ENCODE data around the gene ZFP57. TPM values are rescaled to one million over a fixed set of nuclear protein-coding genes. Genes with fewer than 3 reads are reported as not detected.

ZFP57 gene
- total RNA-seq, 1 donor from 2014 or later = 0.50 TPM

DNA sequence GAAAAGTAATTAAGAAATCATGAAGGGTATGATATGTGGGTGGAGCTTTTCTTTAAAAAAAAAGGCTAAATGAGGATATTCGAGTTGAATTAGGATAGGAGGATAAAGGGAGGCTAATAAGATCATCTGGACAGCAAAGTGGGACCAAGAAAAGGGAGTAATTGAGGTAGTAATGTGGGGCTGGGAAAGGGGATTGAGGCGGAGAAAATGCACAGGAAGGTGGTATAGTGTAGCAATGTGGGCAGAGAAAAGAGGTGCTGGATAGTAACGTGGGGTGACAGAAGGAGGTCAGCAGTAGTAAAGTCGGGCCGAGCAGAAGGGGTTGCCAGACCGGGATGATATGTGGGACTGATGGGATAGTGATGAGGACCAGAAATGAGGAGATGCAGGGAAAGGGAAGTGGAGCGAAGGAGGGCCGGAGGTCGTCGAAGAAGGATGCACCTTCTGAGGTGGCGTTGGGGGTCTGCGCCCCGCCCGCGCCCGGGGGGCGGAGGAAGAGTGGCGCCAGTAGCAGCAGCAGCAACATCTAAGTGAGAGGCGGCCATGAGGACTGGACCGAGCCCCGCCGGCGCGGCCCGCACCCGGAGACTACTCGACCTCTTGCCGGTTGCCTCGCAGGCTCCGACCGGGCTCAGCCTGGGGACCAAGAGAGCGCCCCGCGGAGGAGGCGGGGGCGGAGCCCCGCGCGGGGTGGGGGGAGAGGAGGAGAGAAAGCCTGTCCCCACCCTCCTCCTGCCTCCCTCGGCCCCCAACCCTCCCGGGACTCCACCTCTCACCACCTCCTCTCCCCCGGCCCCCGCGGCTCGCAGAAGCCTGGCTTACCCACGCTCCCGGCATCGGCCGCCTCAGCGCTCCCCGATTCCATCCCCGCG, 48.9 kb downstream of the ZFP57 start:
- Histone ChIP-seq H3K79me2 (ENCODE audit: insufficient read depth, low read length) (peaks cover 10% of the 10 kb centered on the region), H3K9ac (ENCODE audit: low read length) (peak overlapping the region; percentile 82), H3K27me3 (ENCODE audit: insufficient read depth, low read length) (no peaks in the 10 kb centered on the region), H3K4me3 (ENCODE audit: insufficient read depth, low read depth, low read length) (peak overlapping the region; percentile 79), H3K9me3 (ENCODE audit: insufficient read depth, low read depth, low read length) (no peaks in the 10 kb centered on the region), H2AFZ (ENCODE audit: low read depth, low read length) (peak overlapping the region; percentile 91), H3K36me3 (ENCODE audit: insufficient read depth, low read length) (no peaks in the 10 kb centered on the region), H3K27ac (ENCODE audit: low read depth, low read length) (peak overlapping the region; percentile 12), H4K20me1 (ENCODE audit: insufficient read depth, low read length) (peaks cover 18% of the 10 kb centered on the region), H3K4me2 (ENCODE audit: low read length) (peak overlapping the region; percentile 100), H3K4me1 (ENCODE audit: insufficient read depth, low read length) (peaks cover 32% of the 10 kb centered on the region)
- Mint-ChIP-seq H3K27ac (ENCODE audit: unreplicated experiment) (peak overlapping the region; percentile 50), H3K27me3 (ENCODE audit: low read depth, unreplicated experiment) (no peaks in the 10 kb centered on the region), H3K4me1 (ENCODE audit: low read depth, unreplicated experiment) (peaks cover 25% of the 10 kb centered on the region), H3K36me3 (ENCODE audit: low read depth, unreplicated experiment) (no peaks in the 10 kb centered on the region), H3K4me3 (ENCODE audit: unreplicated experiment) (peak overlapping the region; percentile 86), H3K9me3 (ENCODE audit: unreplicated experiment) (no peaks in the 10 kb centered on the region)
- DNase-seq (ENCODE audit: low read depth) (peak; percentile 51), FAIRE-seq (no peak)
- no peak for TF ChIP-seq CTCF (IDR thresholded peaks at IDR 0.05; ENCODE audit: insufficient read depth, low read depth, low read length)
- TF ChIP-seq EZH2 (IDR thresholded peaks at IDR 0.05; ENCODE audit: insufficient read depth, low read length) = no peak

DNA sequence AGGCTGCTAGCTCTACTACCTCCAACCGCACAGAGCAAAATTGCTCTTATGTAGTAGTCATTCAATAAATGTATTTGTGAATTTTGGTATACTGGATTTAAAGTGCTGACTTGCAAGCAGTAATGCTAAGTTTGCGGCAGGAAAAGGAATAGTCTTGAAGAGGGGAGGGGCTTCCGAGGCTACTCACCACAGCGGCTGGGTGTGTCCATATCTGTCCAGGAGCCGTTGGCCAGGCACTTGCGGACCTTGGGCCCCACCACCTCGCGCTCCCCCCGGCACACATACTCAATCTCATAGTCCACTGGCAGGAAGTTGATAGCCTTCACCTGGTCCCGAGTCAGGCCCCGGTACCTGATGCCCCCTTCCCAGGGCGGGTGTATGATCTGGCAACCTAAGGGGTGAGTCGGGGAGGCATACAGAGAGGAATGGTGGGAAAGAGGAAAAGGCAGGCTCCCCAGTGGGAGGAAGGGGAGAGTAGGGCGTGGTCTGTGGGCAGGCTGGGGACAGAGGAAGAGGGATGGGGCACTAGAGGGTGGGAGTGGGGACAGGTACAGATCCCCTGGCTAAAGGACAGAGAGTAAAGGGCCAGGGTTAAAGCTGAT, 49.6 kb downstream of the ZFP57 start:
- TF ChIP-seq EZH2 (IDR thresholded peaks at IDR 0.05; ENCODE audit: insufficient read depth, low read length) (no peak), CTCF (IDR thresholded peaks at IDR 0.05; ENCODE audit: insufficient read depth, low read depth, low read length) (no peak)
- DNase-seq (ENCODE audit: low read depth) = peak; percentile 12
- Histone ChIP-seq H3K9me3 (ENCODE audit: insufficient read depth, low read depth, low read length) (no peaks in the 10 kb centered on the region), H3K4me2 (ENCODE audit: low read length) (peak overlapping the region; percentile 100), H3K27me3 (ENCODE audit: insufficient read depth, low read length) (no peaks in the 10 kb centered on the region), H3K4me3 (ENCODE audit: insufficient read depth, low read depth, low read length) (peak overlapping the region; percentile 79), H3K27ac (ENCODE audit: low read depth, low read length) (no peak overlapping the region), H3K9ac (ENCODE audit: low read length) (peak overlapping the region; percentile 82), H3K4me1 (ENCODE audit: insufficient read depth, low read length) (peaks cover 39% of the 10 kb centered on the region), H3K79me2 (ENCODE audit: insufficient read depth, low read length) (peaks cover 15% of the 10 kb centered on the region), H2AFZ (ENCODE audit: low read depth, low read length) (no peak overlapping the region), H3K36me3 (ENCODE audit: insufficient read depth, low read length) (no peaks in the 10 kb centered on the region), H4K20me1 (ENCODE audit: insufficient read depth, low read length) (peaks cover 26% of the 10 kb centered on the region)
- Mint-ChIP-seq H3K27me3 (ENCODE audit: low read depth, unreplicated experiment) (no peaks in the 10 kb centered on the region), H3K9me3 (ENCODE audit: unreplicated experiment) (no peaks in the 10 kb centered on the region), H3K36me3 (ENCODE audit: low read depth, unreplicated experiment) (no peaks in the 10 kb centered on the region), H3K4me1 (ENCODE audit: low read depth, unreplicated experiment) (peaks cover 32% of the 10 kb centered on the region), H3K27ac (ENCODE audit: unreplicated experiment) (peak overlapping the region; percentile 50), H3K4me3 (ENCODE audit: unreplicated experiment) (peak overlapping the region; percentile 86)
- no peak for FAIRE-seq

Data from astrocyte (in vitro differentiated cells and primary cell).